AG04449 (cell line): Measurements from ENCODE around the gene ZNF275.

Experiments
- CTCF ChIA-PET: fragments of 350-600 bp; formaldehyde crosslinking; extraction: SDS; loops from one replicate; lab custom pipeline; 2021; ENCODE audit warnings: antibody characterized with exemption; lab: Yijun Ruan, JAX
- POLR2A ChIA-PET: fragments of 400-600, 350-600 bp; formaldehyde crosslinking; extraction: SDS; loops from one replicate; lab custom pipeline; 2020; ENCODE audit warnings: antibody characterized with exemption, inconsistent platforms; lab: Yijun Ruan, JAX
- DNase-seq: peaks from one replicate; pipeline ENCODE4 v3.0.0-alpha.2; 2010; ENCODE audit warnings: low read depth, low spot score
- H3K4me3 ChIP-seq: 2 replicates; pipeline ENCODE4 v1.5.1; 2011; ENCODE audit warnings: low read depth, mild to moderate bottlenecking, control low read depth, low read length
- TF ChIP-seq, protein P1 (sequence below): IDR thresholded peaks from one replicate; pipeline ENCODE4 v1.5.1; 2011; ENCODE audit warnings: mild to moderate bottlenecking, moderate library complexity, low read length, control low read depth, inconsistent platforms; ENCODE audit not compliant: insufficient read depth; ENCODE audit errors: missing control alignments

The ZNF275 gene

DNA sequence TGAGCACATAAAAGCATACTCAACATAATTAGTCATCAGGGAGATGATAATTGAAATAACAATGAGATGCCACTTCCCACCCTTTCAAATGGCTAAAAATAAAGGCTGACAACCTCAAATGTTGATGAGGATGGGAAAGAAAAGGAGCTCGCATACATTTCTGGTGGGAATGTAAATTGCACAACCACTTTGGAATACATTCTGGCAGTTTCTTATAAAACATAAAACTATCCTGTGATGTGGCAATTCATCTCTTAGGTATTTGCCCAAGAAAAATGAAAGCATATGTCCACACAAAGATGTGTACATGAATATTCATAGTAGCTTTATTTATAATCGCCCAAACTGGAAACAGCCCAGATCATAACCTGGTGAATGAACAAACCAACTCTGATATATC, 687 bp upstream of the ZNF275 start:
- ChIA-PET CTCF (no interaction called here), POLR2A (no interaction called here)
- peak; percentile 53 for DNase-seq
- TF ChIP-seq, protein P1, sequence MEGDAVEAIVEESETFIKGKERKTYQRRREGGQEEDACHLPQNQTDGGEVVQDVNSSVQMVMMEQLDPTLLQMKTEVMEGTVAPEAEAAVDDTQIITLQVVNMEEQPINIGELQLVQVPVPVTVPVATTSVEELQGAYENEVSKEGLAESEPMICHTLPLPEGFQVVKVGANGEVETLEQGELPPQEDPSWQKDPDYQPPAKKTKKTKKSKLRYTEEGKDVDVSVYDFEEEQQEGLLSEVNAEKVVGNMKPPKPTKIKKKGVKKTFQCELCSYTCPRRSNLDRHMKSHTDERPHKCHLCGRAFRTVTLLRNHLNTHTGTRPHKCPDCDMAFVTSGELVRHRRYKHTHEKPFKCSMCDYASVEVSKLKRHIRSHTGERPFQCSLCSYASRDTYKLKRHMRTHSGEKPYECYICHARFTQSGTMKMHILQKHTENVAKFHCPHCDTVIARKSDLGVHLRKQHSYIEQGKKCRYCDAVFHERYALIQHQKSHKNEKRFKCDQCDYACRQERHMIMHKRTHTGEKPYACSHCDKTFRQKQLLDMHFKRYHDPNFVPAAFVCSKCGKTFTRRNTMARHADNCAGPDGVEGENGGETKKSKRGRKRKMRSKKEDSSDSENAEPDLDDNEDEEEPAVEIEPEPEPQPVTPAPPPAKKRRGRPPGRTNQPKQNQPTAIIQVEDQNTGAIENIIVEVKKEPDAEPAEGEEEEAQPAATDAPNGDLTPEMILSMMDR, result no peak
- H3K4me3 ChIP-seq, result peak overlapping the region; percentile 62

DNA sequence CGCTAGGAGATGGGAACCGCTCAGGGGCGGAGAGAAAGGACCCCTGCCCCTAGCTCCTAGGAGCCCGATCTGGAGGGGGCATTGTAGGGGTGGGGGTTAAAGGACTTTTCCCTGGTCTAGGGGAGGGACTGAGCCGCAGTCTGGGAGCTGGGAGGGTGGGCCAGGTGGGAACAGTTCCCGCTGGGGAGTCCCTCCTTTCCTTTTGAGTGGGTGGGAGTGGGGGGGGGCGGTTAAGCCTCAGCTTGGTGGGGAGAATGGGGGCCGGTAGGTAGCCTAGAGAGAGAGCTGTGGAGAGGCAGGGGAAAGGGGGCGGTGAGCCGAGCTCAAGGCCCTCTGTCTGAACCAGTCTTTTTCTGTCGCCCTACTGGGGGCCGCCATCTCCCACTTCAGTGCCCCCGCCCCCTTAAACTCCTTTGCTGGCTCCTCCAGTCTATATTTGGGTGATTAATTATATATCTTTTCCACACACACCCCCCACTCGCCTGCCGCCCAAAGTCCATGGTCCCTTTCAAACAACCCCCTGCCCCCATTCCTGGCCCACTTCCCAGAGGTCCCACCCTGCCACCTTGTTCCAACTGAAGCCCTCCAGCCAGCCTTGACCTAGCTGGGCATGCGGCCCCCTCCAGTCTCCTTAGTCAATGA, 822 bp downstream of the ZNF275 start:
- CTCF ChIA-PET, result no interaction called here
- TF ChIP-seq, protein P1, result no peak
- no peak for DNase-seq
- H3K4me3 ChIP-seq, result peak overlapping the region; percentile 72
- POLR2A ChIA-PET, result interaction anchor here (0.7 kb wide), 1 partner anchor 9 kb away, joined by 4 read pairs; no protein-coding TSS in a partner anchor

DNA sequence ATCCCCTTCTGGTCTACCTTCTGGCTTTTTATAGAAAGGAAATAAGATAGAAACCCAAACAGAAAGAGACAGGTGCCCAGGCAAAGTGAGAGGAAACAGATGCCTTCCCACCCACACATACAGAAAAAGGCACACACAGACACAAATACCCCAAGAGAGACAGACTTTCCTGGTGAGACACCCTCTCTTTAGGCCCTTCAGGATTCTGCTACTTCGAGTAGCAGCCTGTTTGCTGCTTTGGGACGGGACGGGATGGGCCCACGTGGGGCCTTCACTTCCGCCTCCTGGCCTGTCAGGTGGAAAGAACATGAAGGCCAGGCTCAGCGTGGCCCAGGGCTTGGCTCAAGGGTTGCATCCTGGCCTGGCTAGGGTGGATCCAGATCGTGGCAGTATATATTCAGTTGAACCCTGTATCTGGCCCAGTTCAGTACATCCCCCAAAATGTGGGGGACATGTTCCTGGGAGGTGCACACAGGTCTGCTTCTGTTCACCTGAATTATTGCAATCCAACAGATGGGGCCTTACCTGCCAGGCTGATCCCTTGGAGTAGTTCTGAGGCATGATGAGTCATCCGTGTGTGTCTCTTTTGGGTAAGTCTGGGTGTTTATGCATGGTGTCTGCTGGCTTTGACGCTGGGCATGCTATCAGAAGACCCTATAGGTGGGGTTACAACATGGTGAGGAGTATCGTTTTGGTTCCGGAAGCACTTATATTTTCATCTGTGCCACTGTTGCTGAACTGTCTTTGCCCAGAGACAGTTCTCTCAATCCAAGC, 2.4 kb downstream of the ZNF275 start:
- no peak overlapping the region for H3K4me3 ChIP-seq
- ChIA-PET CTCF (no interaction called here), POLR2A (no interaction called here)
- TF ChIP-seq, protein P1, result no peak
- no peak for DNase-seq

DNA sequence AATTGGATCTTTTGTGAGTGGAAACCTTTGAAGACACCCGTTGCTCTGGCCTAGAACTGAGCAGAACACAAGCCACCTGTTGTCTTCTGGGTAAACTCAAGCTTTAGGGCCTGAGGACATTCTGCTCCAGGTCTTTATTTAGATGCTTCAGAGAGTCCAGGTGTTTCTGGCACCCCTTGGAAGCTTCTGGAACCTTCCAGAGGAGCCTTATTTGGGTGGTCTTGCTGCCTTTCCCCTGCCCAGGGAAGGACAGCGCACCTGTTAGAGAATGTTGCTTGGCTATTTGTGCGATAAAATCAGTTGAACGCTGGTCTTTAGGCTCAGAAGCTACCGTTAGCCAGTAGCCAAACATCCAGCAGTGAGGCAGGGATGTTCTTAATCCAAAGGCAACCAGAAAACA, 3.0 kb downstream of the ZNF275 start:
- H3K4me3 ChIP-seq, result no peak overlapping the region
- TF ChIP-seq, protein P1, result no peak
- CTCF ChIA-PET, result interaction anchor here (1.1 kb wide), 1 partner anchor 35 kb away, joined by 3 read pairs; no protein-coding TSS in a partner anchor
- POLR2A ChIA-PET, result no interaction called here
- no peak for DNase-seq

DNA sequence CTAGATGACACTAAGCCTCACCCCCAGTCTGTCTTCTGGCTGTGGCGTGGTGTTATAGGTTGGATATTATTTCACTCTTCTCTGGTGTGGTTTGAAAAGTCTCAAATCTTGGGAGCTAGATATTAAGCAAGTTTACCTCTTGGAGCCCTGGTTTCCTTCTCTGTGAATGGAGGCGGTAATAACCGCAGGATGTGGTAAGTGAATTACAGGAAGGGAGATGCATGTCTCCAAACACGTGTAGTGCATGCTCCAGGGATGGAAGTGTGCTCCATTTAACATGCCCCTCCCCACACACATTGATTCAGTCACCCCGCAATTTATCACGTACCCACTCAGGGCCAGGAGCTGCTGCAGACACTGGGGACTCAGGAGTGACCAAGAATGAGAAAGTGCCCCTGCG, 4.9 kb downstream of the ZNF275 start:
- H3K4me3 ChIP-seq, result no peak overlapping the region
- DNase-seq, result no peak
- CTCF ChIA-PET, result no interaction called here
- POLR2A ChIA-PET, result no interaction called here
- TF ChIP-seq, protein P1, result no peak

DNA sequence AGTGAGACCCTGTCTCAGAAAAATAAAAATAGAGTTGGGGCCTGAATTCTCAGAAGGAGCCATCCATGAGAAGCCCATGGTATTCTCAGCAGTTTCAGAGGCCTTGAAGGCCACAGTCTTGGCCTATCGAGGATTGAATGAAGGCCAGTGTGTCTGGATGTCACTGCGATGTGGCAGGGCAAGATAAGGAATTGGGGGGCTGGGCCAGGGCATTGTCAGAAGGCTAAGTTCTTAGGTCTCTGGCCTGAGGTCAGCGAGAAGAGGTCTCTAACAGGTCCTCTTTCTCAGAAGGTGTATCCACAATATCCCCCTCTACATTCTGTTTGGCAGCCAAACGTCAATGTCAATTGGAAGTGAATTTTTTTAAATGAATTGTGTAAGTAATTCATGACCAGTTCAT, 5.7 kb downstream of the ZNF275 start:
- DNase-seq, result no peak
- ChIA-PET POLR2A (no interaction called here), CTCF (no interaction called here)
- TF ChIP-seq, protein P1, result no peak
- H3K4me3 ChIP-seq, result no peak overlapping the region
